ENCODE data around the gene AIFM3. TPM values are rescaled to one million over a fixed set of nuclear protein-coding genes. Genes with fewer than 3 reads are reported as not detected.

Gene AIFM3
- total RNA-seq, 1 experiment from 2014 or later = 2.6 TPM

DNA sequence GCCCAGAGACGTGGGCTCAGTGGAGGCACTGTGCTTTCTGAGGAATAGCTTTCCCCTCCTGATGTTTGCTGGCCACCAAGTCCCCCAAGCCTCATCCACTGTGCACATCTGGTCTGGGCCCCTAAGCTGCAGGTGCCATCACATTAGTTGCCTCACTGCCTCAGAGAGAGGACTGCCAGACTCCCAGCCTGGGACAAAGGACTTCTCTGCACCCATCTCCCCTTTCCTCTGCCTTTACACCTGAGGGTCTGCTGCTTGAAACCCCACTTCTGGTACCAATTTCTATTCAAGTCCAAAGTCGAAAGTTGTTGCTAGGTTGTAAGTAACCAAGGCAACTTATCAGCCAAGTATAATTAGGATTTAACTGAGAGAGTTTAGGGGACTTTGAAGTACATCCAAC, 11.4 kb downstream of the AIFM3 start (continued):
- TF ChIP-seq, protein P1, sequence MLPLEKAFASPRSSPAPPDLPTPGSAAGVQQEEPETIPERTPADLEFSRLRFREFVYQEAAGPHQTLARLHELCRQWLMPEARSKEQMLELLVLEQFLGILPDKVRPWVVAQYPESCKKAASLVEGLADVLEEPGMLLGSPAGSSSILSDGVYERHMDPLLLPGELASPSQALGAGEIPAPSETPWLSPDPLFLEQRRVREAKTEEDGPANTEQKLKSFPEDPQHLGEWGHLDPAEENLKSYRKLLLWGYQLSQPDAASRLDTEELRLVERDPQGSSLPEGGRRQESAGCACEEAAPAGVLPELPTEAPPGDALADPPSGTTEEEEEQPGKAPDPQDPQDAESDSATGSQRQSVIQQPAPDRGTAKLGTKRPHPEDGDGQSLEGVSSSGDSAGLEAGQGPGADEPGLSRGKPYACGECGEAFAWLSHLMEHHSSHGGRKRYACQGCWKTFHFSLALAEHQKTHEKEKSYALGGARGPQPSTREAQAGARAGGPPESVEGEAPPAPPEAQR (CRISPR knock-in tag; IDR thresholded peaks at IDR 0.05) = no peak
- TF ChIP-seq, protein P2, sequence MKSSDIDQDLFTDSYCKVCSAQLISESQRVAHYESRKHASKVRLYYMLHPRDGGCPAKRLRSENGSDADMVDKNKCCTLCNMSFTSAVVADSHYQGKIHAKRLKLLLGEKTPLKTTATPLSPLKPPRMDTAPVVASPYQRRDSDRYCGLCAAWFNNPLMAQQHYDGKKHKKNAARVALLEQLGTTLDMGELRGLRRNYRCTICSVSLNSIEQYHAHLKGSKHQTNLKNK (CRISPR knock-in tag; IDR thresholded peaks at IDR 0.05) = no peak
- TF ChIP-seq, protein P3, sequence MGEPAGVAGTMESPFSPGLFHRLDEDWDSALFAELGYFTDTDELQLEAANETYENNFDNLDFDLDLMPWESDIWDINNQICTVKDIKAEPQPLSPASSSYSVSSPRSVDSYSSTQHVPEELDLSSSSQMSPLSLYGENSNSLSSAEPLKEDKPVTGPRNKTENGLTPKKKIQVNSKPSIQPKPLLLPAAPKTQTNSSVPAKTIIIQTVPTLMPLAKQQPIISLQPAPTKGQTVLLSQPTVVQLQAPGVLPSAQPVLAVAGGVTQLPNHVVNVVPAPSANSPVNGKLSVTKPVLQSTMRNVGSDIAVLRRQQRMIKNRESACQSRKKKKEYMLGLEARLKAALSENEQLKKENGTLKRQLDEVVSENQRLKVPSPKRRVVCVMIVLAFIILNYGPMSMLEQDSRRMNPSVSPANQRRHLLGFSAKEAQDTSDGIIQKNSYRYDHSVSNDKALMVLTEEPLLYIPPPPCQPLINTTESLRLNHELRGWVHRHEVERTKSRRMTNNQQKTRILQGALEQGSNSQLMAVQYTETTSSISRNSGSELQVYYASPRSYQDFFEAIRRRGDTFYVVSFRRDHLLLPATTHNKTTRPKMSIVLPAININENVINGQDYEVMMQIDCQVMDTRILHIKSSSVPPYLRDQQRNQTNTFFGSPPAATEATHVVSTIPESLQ (CRISPR knock-in tag; IDR thresholded peaks at IDR 0.05) = no peak
- no peak for TF ChIP-seq GTF2I (CRISPR knock-in tag; conservative IDR thresholded peaks at IDR 0.05)
- no peak for TF ChIP-seq ETV6 (CRISPR knock-in tag; IDR thresholded peaks at IDR 0.05)

DNA sequence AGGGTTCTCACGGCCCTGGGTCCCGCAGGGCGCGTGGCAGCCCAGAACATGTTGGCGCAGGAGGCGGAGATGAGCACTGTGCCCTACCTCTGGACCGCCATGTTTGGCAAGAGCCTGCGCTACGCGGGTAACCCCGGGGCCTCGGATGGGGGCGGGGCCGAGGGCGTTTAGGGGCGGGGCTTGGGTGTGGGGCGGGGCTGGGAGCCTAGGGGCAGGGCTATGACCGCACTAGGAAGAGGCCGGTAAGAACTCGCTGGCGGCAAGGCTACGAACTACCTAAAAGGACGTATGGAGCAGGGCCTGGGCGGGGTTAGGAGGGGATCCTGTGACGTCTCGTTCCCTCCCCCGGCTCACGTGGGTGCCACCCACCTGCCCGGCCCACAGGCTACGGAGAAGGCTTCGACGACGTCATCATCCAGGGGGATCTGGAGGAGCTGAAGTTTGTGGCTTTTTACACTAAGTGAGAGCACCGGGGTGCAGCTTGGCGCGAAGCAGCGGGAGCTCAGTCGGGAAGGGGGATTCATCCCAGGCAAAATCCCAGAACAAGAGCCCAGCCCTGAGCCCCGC, 12.3 kb downstream of the AIFM3 start:
- ChIA-PET POLR2A (interaction anchor here (0.6 to 1.4 kb wide), 5 partner anchors 10 to 25 kb away, joined by 3 to 4 read pairs (median 3); partner anchors contain the start of gene AIFM3), CTCF (interaction anchor here (0.6 to 4.7 kb wide), 9 partner anchors 11 to 232 kb away, joined by 3 to 14 read pairs (median 4); no protein-coding TSS in a partner anchor)
- ATAC-seq (peak; percentile 91), DNase-seq (ENCODE audit: low spot score) (peak; percentile 95)
- Mint-ChIP-seq H3K27ac (peak overlapping the region; percentile 97), H3K4me1 (peaks cover 30% of the 10 kb centered on the region), H3K4me3 (peak overlapping the region; percentile 96), H3K27me3 (ENCODE audit: low read depth) (peaks cover 36% of the 10 kb centered on the region), H3K36me3 (peaks cover 16% of the 10 kb centered on the region; the same call in 1 of the 2 replicates), H3K9me3 (peaks cover 12% of the 10 kb centered on the region)
- TF ChIP-seq, protein P4, sequence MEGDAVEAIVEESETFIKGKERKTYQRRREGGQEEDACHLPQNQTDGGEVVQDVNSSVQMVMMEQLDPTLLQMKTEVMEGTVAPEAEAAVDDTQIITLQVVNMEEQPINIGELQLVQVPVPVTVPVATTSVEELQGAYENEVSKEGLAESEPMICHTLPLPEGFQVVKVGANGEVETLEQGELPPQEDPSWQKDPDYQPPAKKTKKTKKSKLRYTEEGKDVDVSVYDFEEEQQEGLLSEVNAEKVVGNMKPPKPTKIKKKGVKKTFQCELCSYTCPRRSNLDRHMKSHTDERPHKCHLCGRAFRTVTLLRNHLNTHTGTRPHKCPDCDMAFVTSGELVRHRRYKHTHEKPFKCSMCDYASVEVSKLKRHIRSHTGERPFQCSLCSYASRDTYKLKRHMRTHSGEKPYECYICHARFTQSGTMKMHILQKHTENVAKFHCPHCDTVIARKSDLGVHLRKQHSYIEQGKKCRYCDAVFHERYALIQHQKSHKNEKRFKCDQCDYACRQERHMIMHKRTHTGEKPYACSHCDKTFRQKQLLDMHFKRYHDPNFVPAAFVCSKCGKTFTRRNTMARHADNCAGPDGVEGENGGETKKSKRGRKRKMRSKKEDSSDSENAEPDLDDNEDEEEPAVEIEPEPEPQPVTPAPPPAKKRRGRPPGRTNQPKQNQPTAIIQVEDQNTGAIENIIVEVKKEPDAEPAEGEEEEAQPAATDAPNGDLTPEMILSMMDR (IDR thresholded peaks at IDR 0.05) = no peak
- TF ChIP-seq, protein P5, sequence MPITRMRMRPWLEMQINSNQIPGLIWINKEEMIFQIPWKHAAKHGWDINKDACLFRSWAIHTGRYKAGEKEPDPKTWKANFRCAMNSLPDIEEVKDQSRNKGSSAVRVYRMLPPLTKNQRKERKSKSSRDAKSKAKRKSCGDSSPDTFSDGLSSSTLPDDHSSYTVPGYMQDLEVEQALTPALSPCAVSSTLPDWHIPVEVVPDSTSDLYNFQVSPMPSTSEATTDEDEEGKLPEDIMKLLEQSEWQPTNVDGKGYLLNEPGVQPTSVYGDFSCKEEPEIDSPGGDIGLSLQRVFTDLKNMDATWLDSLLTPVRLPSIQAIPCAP (CRISPR knock-in tag; IDR thresholded peaks at IDR 0.05) = 0 out of 2 replicates have a peak, but pooled peaks have one; percentile 27
- peak; percentile 81 for TF ChIP-seq SP1 (CRISPR knock-in tag; conservative IDR thresholded peaks at IDR 0.05)
- no peak for TF ChIP-seq NFATC4 (CRISPR knock-in tag; IDR thresholded peaks at IDR 0.05)
- peak; percentile 69 for TF ChIP-seq FOXK1 (CRISPR knock-in tag; IDR thresholded peaks at IDR 0.05)
- TF ChIP-seq ZNF423 (CRISPR knock-in tag; IDR thresholded peaks at IDR 0.05) = no peak
- TF ChIP-seq CREM (CRISPR knock-in tag; IDR thresholded peaks at IDR 0.05) = 0 out of 2 replicates have a peak, but pooled peaks have one; percentile 44
- no peak for TF ChIP-seq RORB (CRISPR knock-in tag; IDR thresholded peaks at IDR 0.05)
- TF ChIP-seq ESRRA (CRISPR knock-in tag; IDR thresholded peaks at IDR 0.05; ENCODE audit: borderline replicate concordance) = peak; percentile 21; the same call in 1 of the 2 replicates
- no peak for TF ChIP-seq MXD4 (CRISPR knock-in tag; IDR thresholded peaks at IDR 0.05; ENCODE audit: borderline replicate concordance)
- TF ChIP-seq, protein P6, sequence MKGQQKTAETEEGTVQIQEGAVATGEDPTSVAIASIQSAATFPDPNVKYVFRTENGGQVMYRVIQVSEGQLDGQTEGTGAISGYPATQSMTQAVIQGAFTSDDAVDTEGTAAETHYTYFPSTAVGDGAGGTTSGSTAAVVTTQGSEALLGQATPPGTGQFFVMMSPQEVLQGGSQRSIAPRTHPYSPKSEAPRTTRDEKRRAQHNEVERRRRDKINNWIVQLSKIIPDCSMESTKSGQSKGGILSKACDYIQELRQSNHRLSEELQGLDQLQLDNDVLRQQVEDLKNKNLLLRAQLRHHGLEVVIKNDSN (CRISPR knock-in tag; IDR thresholded peaks at IDR 0.05) = peak; percentile 89
- 0 out of 2 replicates have a peak, but pooled peaks have one; percentile 30 for TF ChIP-seq NFE2L1 (CRISPR knock-in tag; IDR thresholded peaks at IDR 0.05)
- TF ChIP-seq OVOL2 (CRISPR knock-in tag; IDR thresholded peaks at IDR 0.05; ENCODE audit: borderline replicate concordance) = no peak
- TF ChIP-seq, protein P7, sequence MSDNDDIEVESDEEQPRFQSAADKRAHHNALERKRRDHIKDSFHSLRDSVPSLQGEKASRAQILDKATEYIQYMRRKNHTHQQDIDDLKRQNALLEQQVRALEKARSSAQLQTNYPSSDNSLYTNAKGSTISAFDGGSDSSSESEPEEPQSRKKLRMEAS (CRISPR knock-in tag; IDR thresholded peaks at IDR 0.05) = peak; percentile 94
- no peak for TF ChIP-seq NFYB (CRISPR knock-in tag; conservative IDR thresholded peaks at IDR 0.05; ENCODE audit: low read depth)
- TF ChIP-seq ETV6 (CRISPR knock-in tag; IDR thresholded peaks at IDR 0.05) = peak; percentile 45; the same call in 1 of the 2 replicates
- peak; percentile 60; the same call in 1 of the 2 replicates for TF ChIP-seq MYBL2 (CRISPR knock-in tag; IDR thresholded peaks at IDR 0.05)
- TF ChIP-seq, protein P8, sequence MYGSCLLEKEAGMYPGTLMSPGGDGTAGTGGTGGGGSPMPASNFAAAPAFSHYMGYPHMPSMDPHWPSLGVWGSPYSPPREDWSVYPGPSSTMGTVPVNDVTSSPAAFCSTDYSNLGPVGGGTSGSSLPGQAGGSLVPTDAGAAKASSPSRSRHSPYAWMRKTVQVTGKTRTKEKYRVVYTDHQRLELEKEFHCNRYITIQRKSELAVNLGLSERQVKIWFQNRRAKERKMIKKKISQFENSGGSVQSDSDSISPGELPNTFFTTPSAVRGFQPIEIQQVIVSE (CRISPR knock-in tag; IDR thresholded peaks at IDR 0.05; ENCODE audit: borderline replicate concordance) = no peak

Measured in WTC11 (cell line).